T-helper 2 cell treated with Interferon-gamma antibody and Interleukin-4, amounts not matched to agents 5 μg/mL and 100 μg/mL, for 36 hours (primary cell): ENCODE measurements around the gene RBMS3.

Experiments used
- DNase-seq: peaks from one replicate; pipeline ENCODE4 v3.0.0; 2021; ENCODE audit warnings: low spot score
- H3K27ac Mint-ChIP-seq: one replicate; pipeline ENCODE4 v1.8.0; 2021; ENCODE audit warnings: mild to moderate bottlenecking, mixed read lengths
- H3K27me3 Mint-ChIP-seq: one replicate; pipeline ENCODE4 v1.8.0; 2021; ENCODE audit warnings: low read depth, mixed read lengths
- H3K36me3 Mint-ChIP-seq: one replicate; pipeline ENCODE4 v1.8.0; 2021; ENCODE audit warnings: low read depth, mixed read lengths
- H3K4me1 Mint-ChIP-seq: one replicate; pipeline ENCODE4 v1.8.0; 2021; ENCODE audit warnings: low read depth, mixed read lengths
- H3K4me3 Mint-ChIP-seq: one replicate; pipeline ENCODE4 v1.8.0; 2022; ENCODE audit warnings: mild to moderate bottlenecking, moderate library complexity, mixed read lengths
- H3K9me3 Mint-ChIP-seq: one replicate; pipeline ENCODE4 v1.8.0; 2021; ENCODE audit warnings: mixed read lengths

RBMS3 gene

GRCh38 chr3:29892976-29893554 is 612.2 kb downstream of the RBMS3 start:
- H3K9me3 Mint-ChIP-seq = no peaks in the 10 kb centered on the region
- no peak for DNase-seq
- no peak overlapping the region for H3K4me3 Mint-ChIP-seq
- H3K4me1 Mint-ChIP-seq = no peaks in the 10 kb centered on the region
- peaks cover 3% of the 10 kb centered on the region for H3K27me3 Mint-ChIP-seq
- H3K36me3 Mint-ChIP-seq = no peaks in the 10 kb centered on the region
- no peak overlapping the region for H3K27ac Mint-ChIP-seq

- no peak overlapping the region for H3K4me3 Mint-ChIP-seq
- no peaks in the 10 kb centered on the region for H3K36me3 Mint-ChIP-seq
- H3K27ac Mint-ChIP-seq = no peak overlapping the region
- peaks cover 3% of the 10 kb centered on the region for H3K27me3 Mint-ChIP-seq
- H3K4me1 Mint-ChIP-seq = no peaks in the 10 kb centered on the region
- no peak for DNase-seq
- H3K9me3 Mint-ChIP-seq = no peaks in the 10 kb centered on the region
Observed at GRCh38 chr3:29896856-29897255, 616.0 kb downstream of the RBMS3 start.

GRCh38 chr3:29898171-29898965 is 617.5 kb downstream of the RBMS3 start:
- H3K4me1 Mint-ChIP-seq = no peaks in the 10 kb centered on the region
- DNase-seq = no peak
- H3K4me3 Mint-ChIP-seq = no peak overlapping the region
- H3K9me3 Mint-ChIP-seq = no peaks in the 10 kb centered on the region
- no peak overlapping the region for H3K27ac Mint-ChIP-seq
- no peaks in the 10 kb centered on the region for H3K36me3 Mint-ChIP-seq
- H3K27me3 Mint-ChIP-seq = peaks cover 3% of the 10 kb centered on the region

- H3K4me3 Mint-ChIP-seq = no peak overlapping the region
- no peaks in the 10 kb centered on the region for H3K36me3 Mint-ChIP-seq
- DNase-seq = no peak
- no peaks in the 10 kb centered on the region for H3K4me1 Mint-ChIP-seq
- peaks cover 3% of the 10 kb centered on the region for H3K27me3 Mint-ChIP-seq
- H3K27ac Mint-ChIP-seq = no peak overlapping the region
- H3K9me3 Mint-ChIP-seq = no peaks in the 10 kb centered on the region
Observed at GRCh38 chr3:29899021-29899420, 618.1 kb downstream of the RBMS3 start.

- H3K4me1 Mint-ChIP-seq = no peaks in the 10 kb centered on the region
- H3K9me3 Mint-ChIP-seq = no peaks in the 10 kb centered on the region
- no peak overlapping the region for H3K4me3 Mint-ChIP-seq
- no peak overlapping the region for H3K27ac Mint-ChIP-seq
- no peaks in the 10 kb centered on the region for H3K27me3 Mint-ChIP-seq
- no peaks in the 10 kb centered on the region for H3K36me3 Mint-ChIP-seq
- DNase-seq = no peak
Observed at GRCh38 chr3:29901097-29901496, 620.2 kb downstream of the RBMS3 start.

GRCh38 chr3:29903600-29903999 is 622.7 kb downstream of the RBMS3 start:
- Mint-ChIP-seq H3K4me1 (no peaks in the 10 kb centered on the region), H3K27me3 (no peaks in the 10 kb centered on the region), H3K4me3 (no peak overlapping the region), H3K9me3 (no peaks in the 10 kb centered on the region), H3K27ac (no peak overlapping the region), H3K36me3 (no peaks in the 10 kb centered on the region)
- no peak for DNase-seq

GRCh38 chr3:29906906-29907305 is 626.0 kb downstream of the RBMS3 start:
- Mint-ChIP-seq H3K36me3 (no peaks in the 10 kb centered on the region), H3K4me3 (no peak overlapping the region), H3K27me3 (no peaks in the 10 kb centered on the region), H3K27ac (no peak overlapping the region), H3K9me3 (no peaks in the 10 kb centered on the region), H3K4me1 (no peaks in the 10 kb centered on the region)
- no peak for DNase-seq

- no peaks in the 10 kb centered on the region for H3K4me1 Mint-ChIP-seq
- H3K9me3 Mint-ChIP-seq = no peaks in the 10 kb centered on the region
- no peaks in the 10 kb centered on the region for H3K36me3 Mint-ChIP-seq
- DNase-seq = no peak
- H3K27me3 Mint-ChIP-seq = no peaks in the 10 kb centered on the region
- H3K27ac Mint-ChIP-seq = no peak overlapping the region
- H3K4me3 Mint-ChIP-seq = no peak overlapping the region
Observed at GRCh38 chr3:29912600-29913288, 631.9 kb downstream of the RBMS3 start.

- peaks cover 2% of the 10 kb centered on the region for H3K27me3 Mint-ChIP-seq
- no peaks in the 10 kb centered on the region for H3K9me3 Mint-ChIP-seq
- no peak for DNase-seq
- H3K4me1 Mint-ChIP-seq = no peaks in the 10 kb centered on the region
- H3K27ac Mint-ChIP-seq = no peak overlapping the region
- H3K4me3 Mint-ChIP-seq = no peak overlapping the region
- no peaks in the 10 kb centered on the region for H3K36me3 Mint-ChIP-seq
Observed at GRCh38 chr3:29914861-29915524, 634.1 kb downstream of the RBMS3 start.

GRCh38 chr3:29919571-29919970 is 638.7 kb downstream of the RBMS3 start:
- no peaks in the 10 kb centered on the region for H3K9me3 Mint-ChIP-seq
- no peak for DNase-seq
- no peaks in the 10 kb centered on the region for H3K36me3 Mint-ChIP-seq
- no peak overlapping the region for H3K4me3 Mint-ChIP-seq
- no peak overlapping the region for H3K27ac Mint-ChIP-seq
- H3K27me3 Mint-ChIP-seq = peaks cover 5% of the 10 kb centered on the region
- no peaks in the 10 kb centered on the region for H3K4me1 Mint-ChIP-seq

- Mint-ChIP-seq H3K27ac (no peak overlapping the region), H3K9me3 (no peaks in the 10 kb centered on the region), H3K36me3 (no peaks in the 10 kb centered on the region), H3K27me3 (peaks cover 5% of the 10 kb centered on the region), H3K4me1 (no peaks in the 10 kb centered on the region), H3K4me3 (no peak overlapping the region)
- no peak for DNase-seq
Observed at GRCh38 chr3:29922992-29923746, 642.3 kb downstream of the RBMS3 start.

- no peaks in the 10 kb centered on the region for H3K4me1 Mint-ChIP-seq
- no peaks in the 10 kb centered on the region for H3K9me3 Mint-ChIP-seq
- H3K36me3 Mint-ChIP-seq = no peaks in the 10 kb centered on the region
- no peak for DNase-seq
- no peak overlapping the region for H3K4me3 Mint-ChIP-seq
- no peak overlapping the region for H3K27ac Mint-ChIP-seq
- H3K27me3 Mint-ChIP-seq = peaks cover 3% of the 10 kb centered on the region
Observed at GRCh38 chr3:29924783-29925561, 644.1 kb downstream of the RBMS3 start.

GRCh38 chr3:29926378-29926777 is 645.5 kb downstream of the RBMS3 start:
- Mint-ChIP-seq H3K4me1 (no peaks in the 10 kb centered on the region), H3K27me3 (peaks cover under 1% of the 10 kb centered on the region), H3K27ac (no peak overlapping the region), H3K36me3 (no peaks in the 10 kb centered on the region), H3K9me3 (no peaks in the 10 kb centered on the region), H3K4me3 (no peak overlapping the region)
- no peak for DNase-seq
